ENCODE results near the gene CA14. TPM values are rescaled to one million over a fixed set of nuclear protein-coding genes. Genes with fewer than 3 reads are reported as not detected.
A peak's percentile ranks its signal among the peaks of the same experiment; 100 is the strongest.
"Not testable (repeated sequence)": the region's sequence is repeated elsewhere in the genome, so short reads cannot be mapped to it uniquely, and the experiment has no call there.

Gene CA14
- 0.71 TPM for total RNA-seq

GRCh38 chr1:150257624-150258585, at the start of gene CA14:
Gene CA14 (plus strand): TSS chr1:150257774. CDS start chr1:150258129, 355 bp downstream.
- no peak for DNase-seq (ENCODE audit: low spot score)
- intact Hi-C loops (cut with DNase I), result no loop called here
- ATAC-seq, result no peak

- ATAC-seq; intact Hi-C loops (cut with DNase I); DNase-seq (ENCODE audit: low spot score): not testable (repeated sequence)
These were observed 49.1 kb upstream of the CA14 start for GRCh38 chr1:150208460-150208859.

GRCh38 chr1:150210091-150210490, 47.5 kb upstream of the CA14 start:
- ATAC-seq (no peak), DNase-seq (ENCODE audit: low spot score) (no peak)
- intact Hi-C loops (cut with DNase I), result no loop called here

GRCh38 chr1:150210706-150211105, 46.9 kb upstream of the CA14 start:
- intact Hi-C loops (cut with DNase I), result no loop called here
- ATAC-seq, result no peak
- DNase-seq (ENCODE audit: low spot score), result no peak

GRCh38 chr1:150212070-150212469, 45.5 kb upstream of the CA14 start:
- intact Hi-C loops (cut with DNase I), result no loop called here
- ATAC-seq, result no peak
- no peak for DNase-seq (ENCODE audit: low spot score)

GRCh38 chr1:150213170-150214098, 44.1 kb upstream of the CA14 start:
- DNase-seq (ENCODE audit: low spot score) (peak; percentile 97), ATAC-seq (peak; percentile 100)
- intact Hi-C loops (cut with DNase I), result no loop called here

- intact Hi-C loops (cut with DNase I); DNase-seq (ENCODE audit: low spot score): not testable (repeated sequence)
- peak; percentile 6 for ATAC-seq
These were observed 43.3 kb upstream of the CA14 start for GRCh38 chr1:150214099-150214756.

GRCh38 chr1:150215855-150216254, 41.7 kb upstream of the CA14 start:
- ATAC-seq; DNase-seq (ENCODE audit: low spot score); intact Hi-C loops (cut with DNase I): not testable (repeated sequence)

- ATAC-seq (no peak), DNase-seq (ENCODE audit: low spot score) (no peak)
- intact Hi-C loops (cut with DNase I), result no loop called here
These were observed 36.0 kb upstream of the CA14 start for GRCh38 chr1:150221552-150221951.

- intact Hi-C loops (cut with DNase I), result no loop called here
- no peak for DNase-seq (ENCODE audit: low spot score)
These were observed 32.6 kb upstream of the CA14 start for GRCh38 chr1:150224983-150225382.

GRCh38 chr1:150225546-150225945, 32.0 kb upstream of the CA14 start:
- DNase-seq (ENCODE audit: low spot score) (no peak), ATAC-seq (no peak)
- intact Hi-C loops (cut with DNase I), result no loop called here

More at GRCh38 chr1:150224983-150225382, 32.6 kb upstream of the CA14 start:
- no peak for ATAC-seq

GRCh38 chr1:150226486-150226885, 31.1 kb upstream of the CA14 start:
- intact Hi-C loops (cut with DNase I), result no loop called here

GRCh38 chr1:150227228-150227627, 30.3 kb upstream of the CA14 start:
- DNase-seq (ENCODE audit: low spot score) (no peak), ATAC-seq (no peak)
- intact Hi-C loops (cut with DNase I), result no loop called here

More at GRCh38 chr1:150226486-150226885, 31.1 kb upstream of the CA14 start:
- DNase-seq (ENCODE audit: low spot score) (no peak), ATAC-seq (no peak)

GRCh38 chr1:150228246-150228645, 29.3 kb upstream of the CA14 start:
- ATAC-seq; intact Hi-C loops (cut with DNase I): not testable (repeated sequence)

GRCh38 chr1:150232921-150233320, 24.7 kb upstream of the CA14 start:
- intact Hi-C loops (cut with DNase I); ATAC-seq; DNase-seq (ENCODE audit: low spot score): not testable (repeated sequence)

More at GRCh38 chr1:150228246-150228645, 29.3 kb upstream of the CA14 start:
- not testable (repeated sequence) for DNase-seq (ENCODE audit: low spot score)

GRCh38 chr1:150233359-150234308, 23.9 kb upstream of the CA14 start:
- intact Hi-C loops (cut with DNase I), result no loop called here
- ATAC-seq, result no peak
- DNase-seq (ENCODE audit: low spot score), result no peak

GRCh38 chr1:150234309-150234565, 23.3 kb upstream of the CA14 start:
- DNase-seq (ENCODE audit: low spot score) (no peak), ATAC-seq (peak; percentile 29)
- intact Hi-C loops (cut with DNase I), result no loop called here

Data from sciatic nerve (tissue), 2 donors.